Left ventricle myocardium superior (tissue), 1 donor: Measurements from ENCODE around the gene SYT9. TPM values are rescaled to one million over a fixed set of nuclear protein-coding genes. Genes with fewer than 3 reads are reported as not detected.

ENCODE experiments used
- ATAC-seq: fragments of 200-7000 bp; cut with Tn5 transposase; one replicate; pipeline ENCODE4 v1.9.1; 2020; ENCODE audit warnings: mild to moderate bottlenecking, moderate library complexity
- DNase-seq: peaks from one replicate; pipeline ENCODE4 v3.0.0-alpha.2; 2020
- intact Hi-C: fragments of 100-400 bp; cut with micrococcal nuclease; formaldehyde crosslinking; loops from one replicate; pipeline ENCODE4 v1.11.0; 2022
- total RNA-seq: library from RNA; stranded (reverse); fragmentation: NEBNext Ultra II Directional; extraction: Animal tissue kit (Norgen Biotek cat#: 25700); gene quantifications from one replicate; pipeline ENCODE4 v1.2.1, GENCODE V29; 2021
- donor health status: DM: no; HTN: yes; CAD: no; lungs with severe emphysema.

SYT9 gene
- total RNA-seq, 1 donor from 2014 or later, result 0.15 TPM

DNA sequence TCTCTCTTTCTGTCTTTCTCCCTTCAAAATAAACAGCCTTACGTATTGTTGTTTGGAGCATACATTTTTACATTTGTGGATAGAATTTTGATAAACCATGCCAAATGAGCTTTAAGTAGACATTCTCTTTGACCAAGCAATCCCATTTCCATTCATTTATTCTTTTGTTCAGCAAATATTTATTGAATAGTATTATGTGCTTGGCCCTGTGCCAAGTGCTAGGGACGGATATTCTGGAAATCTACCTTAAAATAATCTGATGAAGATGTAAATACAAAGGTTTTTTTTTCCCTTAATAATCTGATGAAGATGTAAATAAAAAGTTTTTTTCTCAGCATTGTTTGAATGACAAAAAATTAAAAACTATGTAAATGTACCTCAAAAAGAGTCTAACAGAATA lies 235.7 kb downstream of the SYT9 start:
- ATAC-seq (no peak), DNase-seq (no peak)
- intact Hi-C loops, result no loop called here

DNA sequence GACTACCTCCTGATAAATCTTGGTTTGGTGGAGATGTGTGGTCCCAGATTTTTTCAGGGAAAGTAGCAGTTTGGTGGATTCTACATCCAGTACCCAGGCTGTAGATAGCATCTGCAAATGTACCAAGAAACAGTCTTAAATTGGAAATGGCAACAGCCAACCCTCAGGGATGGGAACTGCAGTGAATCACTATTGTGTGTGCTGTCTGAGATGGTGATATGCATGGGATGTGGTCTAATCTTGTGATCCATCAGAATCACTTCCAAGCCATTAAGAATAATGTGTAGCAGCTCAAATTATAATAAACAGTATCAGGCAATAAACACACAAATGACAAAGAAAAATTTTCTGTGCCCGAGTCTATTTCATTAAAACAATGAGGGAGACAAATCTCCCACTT lies 237.0 kb downstream of the SYT9 start:
- ATAC-seq (no peak), DNase-seq (no peak)
- intact Hi-C loops, result no loop called here

DNA sequence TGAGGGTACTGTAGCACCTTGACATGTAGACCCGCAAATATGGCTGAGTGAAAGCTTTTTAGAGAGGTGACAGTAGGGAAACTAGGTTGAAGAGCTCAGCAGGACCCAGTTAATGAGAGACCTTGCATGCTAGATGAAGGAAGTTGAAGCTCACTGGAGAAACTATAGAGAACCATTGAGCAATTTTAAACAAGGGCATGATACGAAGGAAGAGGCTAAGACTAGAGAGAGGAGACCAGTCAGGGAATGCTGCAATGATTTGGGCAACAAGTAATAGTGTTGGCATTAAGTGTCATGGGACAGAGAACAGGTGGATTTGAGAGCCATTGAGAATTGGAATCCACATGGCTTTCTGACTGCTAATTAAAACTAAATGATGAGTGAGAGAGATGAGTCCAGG lies 237.7 kb downstream of the SYT9 start:
- intact Hi-C loops, result no loop called here
- no peak for ATAC-seq

DNA sequence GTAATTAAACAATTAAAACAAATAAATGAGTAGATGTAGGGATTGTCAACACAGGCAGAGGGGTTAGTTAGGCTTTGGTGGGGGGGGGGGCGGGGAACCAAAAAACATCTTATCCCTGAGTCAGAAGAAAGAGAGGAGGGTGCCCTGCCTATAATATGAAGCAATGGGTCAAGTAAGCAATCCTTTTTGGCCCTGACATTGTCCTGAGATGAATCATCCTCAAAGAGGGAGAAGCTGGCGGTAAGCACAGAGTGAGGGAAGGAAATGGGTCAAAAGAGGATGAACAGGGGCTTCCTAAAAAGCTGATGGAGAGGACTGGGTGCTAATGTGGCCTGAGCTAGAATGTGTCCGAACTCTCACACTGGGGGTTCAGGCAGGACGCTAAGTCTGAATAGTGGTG lies 238.3 kb downstream of the SYT9 start:
- intact Hi-C loops, result no loop called here
- peak; percentile 38 for ATAC-seq
- DNase-seq, result no peak

More for the DNA sequence above, 237.7 kb downstream of the SYT9 start:
- DNase-seq, result no peak

DNA sequence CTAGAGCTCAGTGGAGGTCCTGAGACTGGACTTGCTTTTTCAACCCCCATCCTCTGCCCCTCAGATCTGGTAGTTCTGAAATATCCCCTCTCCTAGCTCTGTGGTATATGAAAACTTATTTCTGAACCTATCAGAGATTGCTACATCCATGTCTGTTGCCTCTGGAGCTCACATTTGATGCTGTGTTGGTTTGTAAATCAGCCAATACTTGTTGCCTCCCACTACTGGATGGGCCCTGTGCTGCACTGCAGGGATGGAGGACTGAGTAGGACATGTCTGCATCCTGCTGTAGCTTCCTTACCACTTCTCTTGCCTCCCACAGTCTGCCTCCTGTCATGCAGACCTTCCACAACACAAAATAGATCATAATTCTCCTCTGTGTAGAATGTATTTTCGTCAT lies 238.8 kb downstream of the SYT9 start:
- ATAC-seq (no peak), DNase-seq (no peak)
- intact Hi-C loops, result no loop called here

DNA sequence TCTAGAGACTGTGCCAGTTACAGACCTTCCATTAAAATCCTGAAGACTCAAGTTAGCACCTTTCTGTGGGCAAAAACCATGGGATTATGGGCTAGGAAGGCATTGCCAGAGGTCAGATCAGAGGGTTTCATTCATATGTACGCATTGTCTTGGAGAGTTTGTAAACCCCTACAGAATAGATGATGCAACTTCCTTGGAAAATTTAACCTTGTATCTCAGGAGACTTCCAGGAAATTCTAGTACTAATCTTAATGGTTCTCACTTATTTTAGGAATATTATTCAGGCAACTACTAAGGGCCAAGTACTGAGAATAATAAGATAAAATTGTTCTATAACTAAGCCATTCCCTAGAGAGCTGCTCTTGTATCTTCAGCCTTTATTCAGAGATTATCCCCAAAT lies 240.5 kb downstream of the SYT9 start:
- DNase-seq, result no peak
- intact Hi-C loops, result no loop called here
- ATAC-seq, result peak; percentile 61

DNA sequence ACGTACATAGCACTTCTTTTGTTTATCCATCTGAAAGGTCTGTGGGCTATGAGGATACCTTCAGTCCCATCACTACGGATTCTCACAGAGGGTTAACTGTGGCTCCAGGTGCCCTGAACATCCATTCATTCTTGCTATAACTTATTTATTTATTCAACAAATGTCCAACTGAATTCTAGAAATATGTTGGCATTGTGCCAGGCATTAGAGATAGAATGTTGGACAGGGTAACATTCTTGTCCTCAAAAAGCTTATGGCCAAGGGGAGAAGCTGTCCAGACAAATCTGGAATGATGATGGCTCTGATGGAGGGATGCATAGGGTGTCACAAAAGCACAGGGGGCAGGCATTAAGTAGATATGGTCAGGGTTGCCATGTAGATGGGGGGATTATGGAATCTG lies 242.0 kb downstream of the SYT9 start:
- DNase-seq (no peak), ATAC-seq (no peak)
- intact Hi-C loops, result no loop called here

DNA sequence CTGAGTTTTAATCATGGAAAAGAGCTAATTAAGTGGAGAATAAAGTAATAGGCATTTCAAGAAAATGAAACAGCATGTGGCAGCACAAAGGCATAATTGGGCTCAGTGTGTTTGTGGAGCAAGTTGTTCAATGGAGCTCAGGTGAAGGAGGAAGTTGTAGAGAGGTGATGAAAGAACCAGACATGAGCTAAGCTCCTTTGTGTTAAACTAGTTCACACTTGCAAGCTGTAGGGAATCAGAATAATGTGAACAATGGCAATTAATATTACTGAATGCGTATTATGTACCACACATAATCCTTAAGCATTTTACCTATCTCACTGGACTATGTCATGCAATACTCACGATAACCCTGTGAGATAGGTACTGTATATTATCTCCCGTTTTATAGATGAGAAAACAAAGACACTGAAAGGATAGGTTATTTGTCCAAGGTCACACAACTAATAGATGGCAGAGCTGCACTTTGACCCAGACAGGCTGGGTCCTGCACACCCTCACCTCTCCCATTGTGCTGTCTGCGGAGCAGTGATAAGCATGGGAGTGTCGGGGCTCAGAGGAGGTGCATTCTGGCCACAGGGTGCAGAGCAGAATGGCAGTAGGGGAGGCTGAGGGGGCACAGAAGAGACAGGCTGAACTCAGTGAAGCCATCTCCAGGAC lies 242.5 kb downstream of the SYT9 start:
- DNase-seq (no peak), ATAC-seq (no peak)
- intact Hi-C loops, result no loop called here

DNA sequence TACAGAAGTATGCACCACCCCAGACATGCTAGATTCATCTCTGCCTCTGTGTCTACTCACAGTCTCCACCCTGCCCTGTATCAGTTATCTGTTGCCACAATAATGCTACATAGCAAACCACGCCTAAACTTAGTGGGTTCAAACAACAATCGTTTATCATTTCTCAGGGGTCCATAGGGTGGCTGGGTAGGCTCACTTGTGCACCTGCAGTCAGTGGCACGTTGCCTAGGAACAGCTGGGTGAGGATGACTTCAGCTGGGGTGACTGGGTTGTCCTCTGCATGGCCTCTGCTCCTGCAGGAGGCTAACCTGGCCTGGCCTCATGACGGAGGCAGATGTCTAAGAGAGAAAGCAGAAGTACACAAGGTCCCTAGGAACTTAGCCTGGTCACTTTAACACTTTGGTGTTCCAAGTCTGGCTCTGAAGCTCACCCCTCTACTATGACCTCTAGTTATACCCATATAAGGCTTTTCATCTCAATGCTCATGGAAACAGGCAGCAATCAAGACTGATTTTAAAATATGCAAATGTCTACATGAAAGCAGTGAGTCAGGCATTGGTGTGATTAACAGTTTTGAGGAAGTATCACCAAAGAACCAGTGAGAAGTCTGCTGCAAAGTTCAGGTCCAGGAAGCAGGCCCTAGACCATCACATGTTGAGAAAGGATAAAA lies 244.3 kb downstream of the SYT9 start:
- DNase-seq (no peak), ATAC-seq (peak; percentile 49)
- intact Hi-C loops, result no loop called here

DNA sequence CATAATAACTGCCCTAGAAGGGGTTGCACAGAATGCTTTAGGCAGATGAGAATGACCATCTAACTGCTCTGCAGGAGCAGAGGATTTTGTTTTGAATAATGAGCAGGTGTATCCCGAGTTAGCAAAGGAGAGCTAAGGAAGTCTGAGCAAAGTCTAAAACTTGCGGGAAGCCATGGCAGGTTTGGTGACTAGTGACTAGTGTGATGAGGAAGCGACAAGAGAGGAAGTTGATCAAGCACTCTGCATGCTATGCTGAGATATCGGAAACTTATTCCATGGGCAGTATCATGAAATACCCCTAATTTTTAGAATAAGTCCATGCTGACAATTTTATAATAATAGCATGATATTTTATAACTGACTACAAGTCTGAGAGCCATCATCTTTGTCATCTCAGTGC lies 246.5 kb downstream of the SYT9 start:
- intact Hi-C loops, result no loop called here
- ATAC-seq, result no peak
- no peak for DNase-seq

DNA sequence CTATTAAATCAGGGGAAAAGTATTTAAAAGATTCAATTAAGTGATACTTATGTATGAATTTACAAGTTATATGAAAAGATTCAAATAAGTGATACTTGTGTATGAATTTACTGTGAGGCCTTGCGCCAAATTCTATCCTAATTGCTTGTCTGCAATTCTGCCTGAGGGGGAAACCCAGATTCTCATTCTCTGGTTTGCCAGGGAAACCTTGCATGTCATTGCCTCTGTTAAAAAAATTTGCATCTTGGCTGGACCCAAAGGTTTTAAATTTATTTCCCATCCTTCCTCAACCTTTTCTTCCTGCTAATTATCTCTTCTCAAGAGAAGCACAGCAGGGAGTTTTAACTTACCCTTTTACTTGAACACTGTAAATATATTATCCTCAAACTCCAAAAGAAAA lies 247.4 kb downstream of the SYT9 start:
- intact Hi-C loops, result no loop called here
- ATAC-seq (no peak), DNase-seq (no peak)

DNA sequence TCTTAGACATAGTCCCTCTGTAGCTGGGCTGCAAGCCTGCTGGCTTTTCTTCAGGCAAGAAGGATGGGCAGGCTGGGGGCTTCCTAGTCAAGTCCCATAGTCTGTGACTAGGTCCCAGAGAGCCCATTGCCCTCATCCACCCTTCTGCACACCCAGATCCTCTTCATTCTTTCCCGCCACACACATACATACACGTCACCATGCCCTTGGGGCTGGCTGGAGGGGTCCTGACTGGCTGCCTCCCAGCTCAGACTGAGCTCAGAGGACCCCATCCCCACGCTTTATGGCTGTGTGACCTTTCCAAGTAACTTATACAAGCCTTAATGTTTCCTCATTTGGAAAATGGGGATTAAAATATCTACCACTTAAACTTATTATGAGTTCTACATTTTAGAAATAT lies 248.5 kb downstream of the SYT9 start:
- no peak for ATAC-seq
- DNase-seq, result no peak
- intact Hi-C loops, result no loop called here

DNA sequence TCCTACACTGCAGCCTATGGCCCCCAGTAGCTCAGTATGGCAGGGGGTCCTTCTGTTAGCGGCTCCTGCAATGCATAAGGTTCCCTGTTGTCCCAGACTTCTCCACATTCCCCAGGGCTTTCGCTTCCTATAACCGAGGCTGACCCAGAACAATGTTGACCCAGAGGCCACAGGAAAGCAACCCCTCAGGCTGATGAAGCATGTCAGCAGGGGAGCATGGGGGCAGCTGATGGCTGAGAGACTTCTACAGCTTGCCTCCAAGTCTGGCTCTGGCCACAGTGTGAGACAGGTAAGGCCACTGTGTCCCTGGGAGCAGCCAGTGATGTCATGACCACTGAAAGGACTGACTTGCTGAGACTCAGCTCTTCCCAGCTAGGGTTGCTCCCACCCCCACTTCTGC lies 249.5 kb downstream of the SYT9 start:
- intact Hi-C loops, result no loop called here
- DNase-seq (no peak), ATAC-seq (no peak)

DNA sequence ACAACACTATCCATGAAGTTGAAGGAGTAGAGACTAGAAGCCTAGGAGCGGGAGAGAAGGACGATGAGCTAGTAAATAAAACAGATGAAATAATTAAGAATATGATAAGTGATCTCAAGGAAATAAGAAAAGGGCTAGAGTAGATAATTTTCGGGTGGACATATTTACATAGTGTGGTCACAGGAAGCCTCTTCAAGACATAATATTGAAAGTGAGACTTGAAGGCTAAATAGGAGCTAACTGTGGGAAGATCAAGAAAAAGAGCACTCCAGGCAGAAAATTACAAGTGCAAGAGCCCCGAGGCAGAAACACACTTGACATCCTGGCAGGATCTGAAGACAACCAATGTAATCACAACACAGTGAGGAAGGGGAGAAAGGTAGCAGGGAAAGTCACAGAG lies 250.2 kb downstream of the SYT9 start:
- no peak for ATAC-seq
- no peak for DNase-seq
- intact Hi-C loops, result no loop called here

DNA sequence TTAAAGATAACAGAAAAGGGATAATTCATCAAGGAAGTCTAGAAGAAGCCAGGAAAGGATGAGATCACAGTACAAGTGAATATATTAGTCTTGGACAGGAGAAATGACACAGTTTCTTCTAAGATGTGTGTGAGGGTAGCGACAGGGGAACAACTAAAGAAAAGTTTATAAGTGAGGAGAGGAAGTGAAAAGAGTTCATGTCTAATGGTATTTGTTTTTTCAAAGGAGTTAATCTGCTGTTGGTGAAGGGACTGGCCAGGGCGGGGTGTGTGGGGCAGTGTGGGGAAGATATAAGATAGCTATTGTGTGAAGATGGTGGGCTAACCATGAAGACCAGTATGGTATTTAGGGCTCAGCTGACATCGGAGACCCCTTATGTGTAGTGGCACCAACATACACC lies 254.5 kb downstream of the SYT9 start:
- intact Hi-C loops, result no loop called here
- ATAC-seq (no peak), DNase-seq (no peak)

DNA sequence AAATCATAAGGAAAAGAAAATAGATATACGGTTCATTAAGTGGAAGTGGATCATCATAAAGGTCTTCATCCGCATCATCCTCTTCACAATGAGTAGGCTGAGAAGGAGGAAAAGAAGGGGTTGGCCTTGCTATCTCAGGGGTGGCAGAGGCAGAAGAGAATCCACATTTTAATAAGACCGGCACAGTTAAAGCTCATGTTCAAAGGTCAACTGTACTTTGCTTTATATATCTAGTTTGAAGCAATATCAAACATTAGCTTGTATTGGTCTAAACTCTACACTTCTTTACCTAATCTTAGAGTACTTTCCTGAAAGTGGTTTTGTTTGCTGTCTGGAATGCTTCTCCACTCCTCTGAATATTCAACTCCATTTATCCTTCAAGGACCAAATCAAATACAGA lies 256.4 kb downstream of the SYT9 start:
- no peak for ATAC-seq
- intact Hi-C loops, result no loop called here
- DNase-seq, result no peak

DNA sequence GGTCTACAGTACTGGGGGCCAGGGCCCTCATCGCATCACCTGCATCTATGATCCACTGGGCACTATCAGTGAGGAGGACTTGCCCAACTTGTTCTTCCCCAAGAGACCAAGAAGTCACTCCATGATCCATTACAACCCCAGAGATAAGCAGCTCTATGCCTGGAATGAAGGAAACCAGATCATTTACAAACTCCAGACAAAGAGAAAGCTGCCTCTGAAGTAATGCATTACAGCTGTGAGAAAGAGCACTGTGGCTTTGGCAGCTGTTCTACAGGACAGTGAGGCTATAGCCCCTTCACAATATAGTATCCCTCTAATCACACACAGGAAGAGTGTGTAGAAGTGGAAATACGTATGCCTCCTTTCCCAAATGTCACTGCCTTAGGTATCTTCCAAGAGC lies 258.3 kb downstream of the SYT9 start:
- intact Hi-C loops, result no loop called here
- ATAC-seq (no peak), DNase-seq (no peak)

DNA sequence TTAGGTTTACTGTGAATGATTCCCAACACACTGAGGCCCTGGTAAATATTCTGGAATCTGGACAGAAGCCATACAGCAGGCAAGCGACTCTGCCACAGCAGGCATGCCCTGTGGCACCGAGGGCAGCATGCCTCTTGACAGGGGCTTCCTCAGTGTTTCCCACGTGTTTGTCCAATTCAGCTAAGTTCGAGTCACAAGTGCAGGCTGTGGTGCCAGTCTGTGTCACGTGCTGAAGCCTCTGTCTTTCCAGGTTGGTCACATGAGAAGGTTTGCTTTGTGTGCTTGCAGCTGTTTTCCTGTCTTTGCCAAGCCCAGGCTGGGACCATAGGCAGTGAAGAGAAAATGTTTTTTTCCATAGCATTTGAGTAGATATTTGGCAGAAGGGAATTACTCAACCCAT lies 259.7 kb downstream of the SYT9 start:
- DNase-seq (peak; percentile 74), ATAC-seq (peak; percentile 47)
- intact Hi-C loops, result no loop called here

DNA sequence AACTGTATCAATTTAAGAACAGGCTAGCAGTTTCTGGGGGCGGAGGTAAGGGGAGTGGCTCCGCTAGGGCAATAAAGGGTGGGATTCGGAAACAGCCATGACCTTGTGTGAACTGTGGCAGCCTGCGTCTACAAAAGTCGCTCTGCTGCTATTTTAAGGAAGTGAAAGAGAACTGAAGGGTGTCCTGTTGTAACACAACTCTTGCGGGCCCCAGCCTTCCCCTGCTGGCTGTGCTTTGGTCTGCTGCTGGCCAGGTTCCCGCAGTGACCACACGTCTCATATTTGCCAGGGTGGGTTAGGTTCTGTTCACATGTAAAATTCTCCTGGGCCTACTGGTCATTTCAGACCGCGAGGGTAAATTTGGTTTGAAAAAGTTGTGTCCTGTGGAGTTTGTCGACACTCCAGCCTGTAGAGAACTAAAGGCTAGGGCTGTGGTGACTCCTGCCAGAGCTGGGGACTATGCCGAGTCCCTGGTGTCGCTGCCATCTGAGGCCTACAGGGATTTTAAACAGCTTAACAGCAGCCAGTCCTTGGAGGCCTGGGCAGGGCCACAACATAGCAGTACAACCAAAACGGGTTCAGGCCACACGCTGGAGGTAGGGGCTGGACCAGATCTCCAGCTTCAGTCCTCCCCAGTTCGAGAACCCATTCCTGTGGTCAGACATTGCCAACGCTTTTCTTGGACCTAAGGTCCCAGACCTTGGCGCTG lies 261.0 kb downstream of the SYT9 start:
- intact Hi-C loops, result no loop called here
- DNase-seq (peak; percentile 90), ATAC-seq (peak; percentile 79)

DNA sequence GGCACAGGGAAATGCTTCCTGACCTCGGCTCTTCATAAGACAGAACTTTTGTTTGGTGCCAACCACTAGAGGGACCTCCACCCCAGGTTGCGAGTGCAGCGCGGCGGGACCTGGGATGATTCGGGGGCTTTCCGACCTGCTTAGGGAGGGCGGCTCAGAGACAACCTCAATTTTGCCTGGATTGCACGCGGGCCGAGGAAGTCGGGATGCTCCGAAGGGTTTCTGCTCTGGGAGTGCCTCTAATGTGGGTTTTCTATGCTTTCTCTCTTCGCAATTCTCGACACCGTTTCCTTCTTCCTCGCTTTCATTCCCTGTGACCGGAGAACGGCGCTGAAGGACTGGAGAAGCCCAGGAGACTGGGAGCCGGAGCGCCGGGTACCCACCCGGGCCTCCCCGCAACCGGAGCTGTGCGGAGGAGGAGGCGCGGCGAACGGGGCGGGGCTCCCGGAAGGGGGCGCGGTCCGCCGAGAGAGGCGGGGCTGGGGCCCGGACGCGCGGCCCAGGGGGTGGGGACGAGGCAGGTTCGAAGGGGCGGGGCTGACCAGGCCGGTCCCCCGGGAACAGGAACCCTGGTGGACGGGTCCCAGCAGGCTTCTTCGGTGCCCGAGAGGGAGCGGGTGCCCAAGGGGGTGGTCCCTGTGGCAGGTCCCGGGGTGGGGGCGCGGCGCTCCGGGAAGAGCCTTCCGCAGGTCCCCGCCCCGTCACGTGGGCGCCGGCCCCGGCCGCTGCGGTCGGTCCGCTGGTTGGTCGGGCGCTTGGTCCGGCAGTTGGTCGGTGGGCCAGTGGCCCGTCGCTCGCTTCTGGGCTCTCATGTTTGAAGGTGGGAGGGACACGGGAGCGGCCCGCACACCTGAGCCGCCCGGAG lies 261.8 kb downstream of the SYT9 start, which contains the start of gene PPFIBP2:
PPFIBP2 (plus strand) TSS at position 766 of the 865 bp plus-strand sequence. CDS start 35,477 bp downstream, outside the sequence.
- ATAC-seq (peak; percentile 91), DNase-seq (peak; percentile 92)
- intact Hi-C loops, result no loop called here
